ENCODE measurements around the gene ACOT7. TPM values are rescaled to one million over a fixed set of nuclear protein-coding genes. Genes with fewer than 3 reads are reported as not detected.
A peak's percentile ranks its signal among the peaks of the same experiment; 100 is the strongest.
"Not testable (repeated sequence)": the region's sequence is repeated elsewhere in the genome, so short reads cannot be mapped to it uniquely, and the experiment has no call there.

The ACOT7 gene
- total RNA-seq, 1 experiment from 2014 or later, result 177 TPM

GRCh38 chr1:6241887-6242740 is 151.5 kb downstream of the ACOT7 start:
- in situ Hi-C loops (cut with HindIII; ENCODE audit: low pct_unique_long_range_greater_than_20kb, low sequenced_read_pairs), result no loop called here
- DNase-seq (ENCODE audit: low read depth), result no peak

- in situ Hi-C loops (cut with HindIII; ENCODE audit: low pct_unique_long_range_greater_than_20kb, low sequenced_read_pairs), result no loop called here
- no peak for DNase-seq (ENCODE audit: low read depth)
These were observed 152.3 kb downstream of the ACOT7 start for GRCh38 chr1:6241107-6241886.

GRCh38 chr1:6239950-6240768 is 153.4 kb downstream of the ACOT7 start:
- no peak for DNase-seq (ENCODE audit: low read depth)
- in situ Hi-C loops (cut with HindIII; ENCODE audit: low pct_unique_long_range_greater_than_20kb, low sequenced_read_pairs), result no loop called here

DNA sequence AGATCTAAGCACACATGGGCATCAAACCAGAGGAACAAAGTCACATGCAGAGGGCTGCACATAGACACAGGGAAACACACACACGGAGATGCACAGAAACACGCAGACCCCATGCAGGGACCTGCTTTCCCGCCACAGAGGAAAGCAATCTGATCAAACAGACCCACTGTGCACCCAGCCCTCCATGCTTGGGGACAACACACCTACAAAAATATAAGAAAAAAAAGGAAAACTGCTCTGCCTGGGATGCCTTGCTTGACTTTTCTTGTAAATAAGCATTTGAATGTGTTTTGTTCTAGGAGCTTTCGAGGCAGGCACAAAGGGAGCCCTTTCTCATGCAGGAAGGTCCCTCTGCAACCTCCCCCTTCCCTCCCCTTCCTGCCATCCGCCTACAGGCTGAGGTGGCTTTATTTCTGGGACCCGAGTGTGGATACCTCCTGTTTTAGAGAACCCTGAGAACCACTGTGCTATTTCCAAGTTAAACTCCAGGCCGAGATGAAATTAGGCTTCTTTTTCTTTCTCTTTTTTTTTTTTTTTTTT is 154.3 kb downstream of the ACOT7 start:
- in situ Hi-C loops (cut with HindIII; ENCODE audit: low pct_unique_long_range_greater_than_20kb, low sequenced_read_pairs), result no loop called here

GRCh38 chr1:6237093-6237492 is 156.5 kb downstream of the ACOT7 start:
- no peak for DNase-seq (ENCODE audit: low read depth)
- in situ Hi-C loops (cut with HindIII; ENCODE audit: low pct_unique_long_range_greater_than_20kb, low sequenced_read_pairs), result no loop called here

More for the DNA sequence above, 154.3 kb downstream of the ACOT7 start:
- no peak for DNase-seq (ENCODE audit: low read depth)

DNA sequence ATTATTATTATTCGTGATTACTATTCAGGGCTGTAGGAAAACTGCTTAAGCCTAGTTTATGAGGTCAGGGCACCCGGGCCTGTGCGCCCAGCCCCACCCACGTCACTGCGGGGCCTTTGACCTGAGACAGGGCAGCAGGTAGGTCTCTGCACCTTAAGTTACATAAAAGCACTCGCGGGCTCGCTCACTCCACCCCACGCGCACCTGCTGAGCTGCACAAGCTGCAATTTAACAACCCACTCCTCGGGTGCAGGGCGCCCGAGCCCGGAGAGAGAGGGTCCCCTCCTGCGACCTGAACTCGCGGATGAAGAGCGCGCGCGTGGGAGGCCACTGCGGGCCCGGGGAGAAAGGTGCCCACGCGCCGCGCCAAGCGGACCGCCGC is 158.3 kb downstream of the ACOT7 start:
- in situ Hi-C loops (cut with HindIII; ENCODE audit: low pct_unique_long_range_greater_than_20kb, low sequenced_read_pairs), result no loop called here
- no peak for DNase-seq (ENCODE audit: low read depth)

- no peak for DNase-seq (ENCODE audit: low read depth)
- in situ Hi-C loops (cut with HindIII; ENCODE audit: low pct_unique_long_range_greater_than_20kb, low sequenced_read_pairs), result no loop called here
These were observed 158.9 kb downstream of the ACOT7 start for GRCh38 chr1:6234502-6235295.

DNA sequence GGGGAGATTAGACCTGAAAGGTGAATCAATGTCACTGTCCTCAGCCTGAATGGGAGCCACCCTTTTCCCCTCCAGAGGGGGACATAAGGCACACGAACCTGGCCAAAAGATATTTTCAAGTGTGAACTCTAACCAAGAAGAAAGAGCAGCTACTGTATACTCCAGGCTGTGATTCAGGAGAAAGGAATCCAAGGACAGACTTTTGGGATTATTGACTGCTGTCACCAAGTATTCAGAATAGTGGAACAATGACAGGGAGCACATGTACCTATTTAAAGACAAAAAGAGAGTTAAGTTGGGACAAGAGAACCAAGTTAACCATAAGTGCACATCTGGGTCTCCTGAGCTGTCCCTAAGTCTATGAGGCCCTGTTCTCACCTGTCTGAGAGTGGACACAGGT is 160.2 kb downstream of the ACOT7 start:
- no peak for DNase-seq (ENCODE audit: low read depth)
- in situ Hi-C loops (cut with HindIII; ENCODE audit: low pct_unique_long_range_greater_than_20kb, low sequenced_read_pairs), result no loop called here

DNA sequence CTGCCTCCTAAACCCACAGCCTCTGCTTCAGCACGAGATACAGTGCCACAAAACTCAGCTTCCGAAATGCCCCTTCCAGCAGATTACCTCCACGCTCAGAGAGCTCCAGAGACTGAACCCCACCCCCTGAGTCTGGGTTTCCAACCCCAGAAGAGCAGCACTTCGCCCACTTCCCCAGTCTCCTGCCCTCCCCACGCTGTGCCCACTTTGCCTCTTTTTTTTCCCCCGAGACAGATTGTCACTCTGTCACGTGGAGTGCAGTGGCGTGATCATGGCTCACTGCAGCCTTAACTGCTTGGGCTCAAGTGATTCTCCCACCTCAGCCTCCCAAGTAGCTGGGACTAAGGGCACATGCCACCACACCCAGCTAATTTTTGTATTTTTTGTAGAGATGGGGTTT is 167.9 kb downstream of the ACOT7 start:
- in situ Hi-C loops (cut with HindIII; ENCODE audit: low pct_unique_long_range_greater_than_20kb, low sequenced_read_pairs), result no loop called here
- no peak for DNase-seq (ENCODE audit: low read depth)

DNA sequence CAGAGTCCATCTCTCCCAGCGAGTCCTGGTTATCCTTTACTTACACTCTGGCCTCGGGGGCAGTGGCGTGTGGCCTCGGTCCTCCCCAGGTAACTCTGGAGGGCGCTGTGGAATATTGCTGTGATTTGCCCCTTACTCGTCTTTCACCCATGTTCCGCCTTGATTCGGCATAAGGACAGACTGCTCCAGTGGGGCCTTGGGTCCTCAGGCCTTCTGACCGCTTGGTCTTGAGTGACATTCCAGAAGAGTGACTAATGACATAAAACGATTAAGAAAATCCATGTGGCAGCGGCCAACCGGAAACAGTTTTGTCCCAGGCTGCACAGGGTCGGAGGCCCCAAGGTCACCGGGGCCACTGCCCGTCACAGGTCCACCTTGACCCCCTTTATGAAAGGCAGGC is 168.8 kb downstream of the ACOT7 start:
- DNase-seq (ENCODE audit: low read depth), result peak; percentile 39
- in situ Hi-C loops (cut with HindIII; ENCODE audit: low pct_unique_long_range_greater_than_20kb, low sequenced_read_pairs), result no loop called here

DNA sequence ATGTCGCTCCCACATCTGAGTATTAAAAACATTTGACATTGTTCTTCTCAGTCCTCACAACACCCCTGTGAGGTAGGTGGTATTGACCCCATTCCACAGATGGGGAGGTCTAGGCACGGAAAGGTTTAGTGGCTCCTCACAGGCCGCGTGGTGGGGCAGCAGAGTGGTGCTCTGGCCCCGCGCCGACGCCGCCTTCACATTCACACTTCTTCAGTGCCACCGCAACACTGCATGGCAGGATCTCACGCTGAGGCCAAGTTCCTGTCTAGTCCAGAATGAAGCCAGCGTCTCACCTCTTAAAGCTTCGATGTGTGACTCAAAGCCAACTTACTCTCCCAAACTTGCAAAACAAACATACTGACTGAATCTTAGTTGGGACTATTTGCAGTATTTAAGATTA is 169.9 kb downstream of the ACOT7 start:
- in situ Hi-C loops (cut with HindIII; ENCODE audit: low pct_unique_long_range_greater_than_20kb, low sequenced_read_pairs), result no loop called here
- no peak for DNase-seq (ENCODE audit: low read depth)

- in situ Hi-C loops (cut with HindIII; ENCODE audit: low pct_unique_long_range_greater_than_20kb, low sequenced_read_pairs), result no loop called here
These were observed 170.9 kb downstream of the ACOT7 start for GRCh38 chr1:6222636-6223035.

DNA sequence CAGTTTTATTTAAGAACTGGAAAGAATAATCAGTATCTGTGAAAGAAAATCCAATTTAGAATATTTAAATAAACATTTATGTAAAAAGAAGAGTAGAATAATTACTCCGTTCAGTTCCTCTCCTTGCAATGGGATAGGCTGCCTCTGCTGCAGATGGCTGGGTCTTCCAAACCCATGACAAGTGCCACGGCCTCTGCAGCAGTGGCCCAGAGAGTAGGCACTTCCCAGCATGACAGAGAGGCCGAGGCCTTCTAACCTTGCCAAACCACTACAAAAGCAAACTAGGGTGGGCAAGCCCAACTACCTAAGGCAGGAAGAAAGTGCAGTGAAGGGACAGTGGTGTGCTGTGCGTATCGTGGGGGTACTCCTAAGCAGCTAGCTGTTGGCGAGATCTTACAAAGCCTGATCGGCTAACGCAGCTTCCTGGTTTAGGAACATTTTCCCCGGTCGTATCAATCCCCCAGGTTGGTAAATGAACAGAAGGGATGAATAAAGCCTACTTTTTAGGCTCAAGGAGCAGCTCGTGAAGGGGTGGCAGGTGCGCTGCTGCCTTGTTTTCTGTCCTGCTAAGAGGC is 172.3 kb downstream of the ACOT7 start:
- in situ Hi-C loops (cut with HindIII; ENCODE audit: low pct_unique_long_range_greater_than_20kb, low sequenced_read_pairs), result no loop called here
- DNase-seq (ENCODE audit: low read depth), result no peak

More at GRCh38 chr1:6222636-6223035, 170.9 kb downstream of the ACOT7 start:
- no peak for DNase-seq (ENCODE audit: low read depth)

- no peak for DNase-seq (ENCODE audit: low read depth)
- in situ Hi-C loops (cut with HindIII; ENCODE audit: low pct_unique_long_range_greater_than_20kb, low sequenced_read_pairs), result no loop called here
These were observed 173.3 kb downstream of the ACOT7 start for GRCh38 chr1:6220236-6220635.

GRCh38 chr1:6219641-6220040 is 173.9 kb downstream of the ACOT7 start:
- in situ Hi-C loops (cut with HindIII; ENCODE audit: low pct_unique_long_range_greater_than_20kb, low sequenced_read_pairs); DNase-seq (ENCODE audit: low read depth): not testable (repeated sequence)

DNA sequence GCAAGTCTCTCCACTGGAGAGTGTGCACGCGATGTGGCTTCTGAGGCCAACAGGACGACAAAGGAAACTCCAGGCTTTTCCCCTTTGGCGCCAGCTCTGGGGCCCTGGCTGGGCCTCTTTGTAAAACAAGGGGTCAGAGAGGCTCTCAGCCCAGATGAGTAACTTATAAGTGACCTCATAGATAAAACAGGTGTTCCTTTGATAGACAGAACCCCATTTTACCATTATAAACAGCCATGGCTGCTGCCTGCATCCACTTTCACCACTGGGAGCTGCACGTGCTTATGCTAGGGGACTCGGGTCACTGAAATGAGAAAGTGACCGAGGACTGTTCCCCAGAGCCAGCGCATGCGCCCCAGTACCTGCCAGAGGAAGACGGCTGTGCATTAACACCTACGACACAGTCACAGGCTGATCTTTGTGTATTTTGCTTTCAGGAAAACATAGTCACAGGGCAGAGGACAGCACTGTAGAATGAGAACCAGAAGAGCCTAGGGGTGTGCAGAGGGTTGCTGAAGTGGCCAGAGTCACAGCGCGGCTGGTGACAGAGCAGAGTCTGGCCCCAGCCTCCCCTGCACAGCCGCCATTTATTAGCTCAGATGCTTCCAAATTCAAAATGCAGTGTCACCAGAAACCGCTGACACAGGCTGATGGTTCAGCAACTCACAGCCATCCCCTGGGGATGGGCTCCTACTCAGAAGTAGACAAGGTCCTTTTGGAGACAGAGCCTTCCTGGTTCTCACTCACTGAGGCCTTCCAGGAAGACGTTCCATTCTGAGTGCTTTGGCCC is 175.0 kb downstream of the ACOT7 start:
- no peak for DNase-seq (ENCODE audit: low read depth)
- in situ Hi-C loops (cut with HindIII; ENCODE audit: low pct_unique_long_range_greater_than_20kb, low sequenced_read_pairs), result no loop called here

All from Caki2 (cell line).